Spleen (tissue), 7 donors: Measurements from ENCODE around the gene APOL6.

Source experiments
- POLR2A ChIP-seq, 3 donors: fragments of 450-650 bp; IDR thresholded peaks; one replicate each; pipeline ENCODE4 v1.5.1; 2017; ENCODE audit warnings: antibody characterized with exemption in 3 of 3, mild to moderate bottlenecking in 1 of 3
- POLR2AphosphoS5 ChIP-seq, 3 donors: sonication (generic); formaldehyde crosslinking; IDR thresholded peaks; one replicate each; pipeline ENCODE4 v1.5.1; 2017; ENCODE audit warnings: antibody characterized with exemption in 3 of 3
- TF ChIP-seq, protein P1 (sequence below), 11 experiments: fragments of 200-600 bp in 7 of 11; fragments of 450-650 bp in 4 of 11; sonication (generic) in 4 of 11; IDR thresholded peaks in 8 of 11; conservative IDR thresholded peaks in 3 of 11; 1 replicate in 7 of 11; 2 replicates in 4 of 11; pipeline versions ENCODE4 v1.4.0 to v1.8.0; 2016 to 2021; ENCODE audit warnings: antibody characterized with exemption in 11 of 11, inconsistent platforms in 4 of 11, mild to moderate bottlenecking in 1 of 11
- donor health status: DM: no; HTN: no; CAD: no; lungs with moderate emphysema.
- donor health status: DM: no; HTN: no; CAD: no.
- donor health status: DM: no; HTN: no; CAD: no.

GRCh38 chr22:35674335-35674734 lies 26.1 kb downstream of the APOL6 start:
- TF ChIP-seq, protein P1, sequence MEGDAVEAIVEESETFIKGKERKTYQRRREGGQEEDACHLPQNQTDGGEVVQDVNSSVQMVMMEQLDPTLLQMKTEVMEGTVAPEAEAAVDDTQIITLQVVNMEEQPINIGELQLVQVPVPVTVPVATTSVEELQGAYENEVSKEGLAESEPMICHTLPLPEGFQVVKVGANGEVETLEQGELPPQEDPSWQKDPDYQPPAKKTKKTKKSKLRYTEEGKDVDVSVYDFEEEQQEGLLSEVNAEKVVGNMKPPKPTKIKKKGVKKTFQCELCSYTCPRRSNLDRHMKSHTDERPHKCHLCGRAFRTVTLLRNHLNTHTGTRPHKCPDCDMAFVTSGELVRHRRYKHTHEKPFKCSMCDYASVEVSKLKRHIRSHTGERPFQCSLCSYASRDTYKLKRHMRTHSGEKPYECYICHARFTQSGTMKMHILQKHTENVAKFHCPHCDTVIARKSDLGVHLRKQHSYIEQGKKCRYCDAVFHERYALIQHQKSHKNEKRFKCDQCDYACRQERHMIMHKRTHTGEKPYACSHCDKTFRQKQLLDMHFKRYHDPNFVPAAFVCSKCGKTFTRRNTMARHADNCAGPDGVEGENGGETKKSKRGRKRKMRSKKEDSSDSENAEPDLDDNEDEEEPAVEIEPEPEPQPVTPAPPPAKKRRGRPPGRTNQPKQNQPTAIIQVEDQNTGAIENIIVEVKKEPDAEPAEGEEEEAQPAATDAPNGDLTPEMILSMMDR (IDR thresholded peaks at IDR 0.05 in 8 of 11, conservative IDR thresholded peaks at IDR 0.05 in 3 of 11): no peak
- TF ChIP-seq POLR2A (IDR thresholded peaks at IDR 0.05): no peak
- TF ChIP-seq POLR2AphosphoS5 (IDR thresholded peaks at IDR 0.05): no peak
